Hepatocyte (in vitro differentiated cells): ENCODE data around the gene HECTD2.

Experiments
- EZH2 ChIP-seq: fragments of 200-600 bp; sonication (generic); IDR thresholded peaks from 2 replicates; pipeline ENCODE4 v1.6.1; 2016; ENCODE audit warnings: antibody characterized with exemption, mild to moderate bottlenecking, borderline replicate concordance
- TF ChIP-seq, protein P1 (sequence below): fragments of 200-600 bp; sonication (generic); IDR thresholded peaks from 2 replicates; pipeline ENCODE4 v1.5.1; 2016; ENCODE audit warnings: antibody characterized with exemption, mild to moderate bottlenecking; ENCODE audit not compliant: poor library complexity

DNA sequence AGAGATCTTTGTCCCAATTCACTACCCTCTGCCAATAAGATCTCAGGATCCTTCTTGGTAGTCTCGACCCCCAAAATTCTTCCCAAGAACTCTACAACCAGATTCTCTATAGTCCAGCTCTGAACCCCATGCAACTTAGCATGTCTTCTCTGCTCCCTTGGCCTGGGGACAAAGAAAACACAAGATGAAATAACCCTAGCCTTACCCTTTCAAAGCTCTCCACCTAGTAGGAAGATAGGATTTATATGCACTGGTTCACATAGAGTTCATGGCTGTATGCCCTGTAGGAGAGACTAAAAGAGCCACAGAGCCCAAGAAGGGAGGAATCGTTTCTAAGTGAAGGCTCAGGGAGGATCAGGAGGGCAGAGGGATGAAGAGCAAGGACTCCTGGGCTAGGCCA is 126.6 kb downstream of the HECTD2 start:
- TF ChIP-seq, protein P1, sequence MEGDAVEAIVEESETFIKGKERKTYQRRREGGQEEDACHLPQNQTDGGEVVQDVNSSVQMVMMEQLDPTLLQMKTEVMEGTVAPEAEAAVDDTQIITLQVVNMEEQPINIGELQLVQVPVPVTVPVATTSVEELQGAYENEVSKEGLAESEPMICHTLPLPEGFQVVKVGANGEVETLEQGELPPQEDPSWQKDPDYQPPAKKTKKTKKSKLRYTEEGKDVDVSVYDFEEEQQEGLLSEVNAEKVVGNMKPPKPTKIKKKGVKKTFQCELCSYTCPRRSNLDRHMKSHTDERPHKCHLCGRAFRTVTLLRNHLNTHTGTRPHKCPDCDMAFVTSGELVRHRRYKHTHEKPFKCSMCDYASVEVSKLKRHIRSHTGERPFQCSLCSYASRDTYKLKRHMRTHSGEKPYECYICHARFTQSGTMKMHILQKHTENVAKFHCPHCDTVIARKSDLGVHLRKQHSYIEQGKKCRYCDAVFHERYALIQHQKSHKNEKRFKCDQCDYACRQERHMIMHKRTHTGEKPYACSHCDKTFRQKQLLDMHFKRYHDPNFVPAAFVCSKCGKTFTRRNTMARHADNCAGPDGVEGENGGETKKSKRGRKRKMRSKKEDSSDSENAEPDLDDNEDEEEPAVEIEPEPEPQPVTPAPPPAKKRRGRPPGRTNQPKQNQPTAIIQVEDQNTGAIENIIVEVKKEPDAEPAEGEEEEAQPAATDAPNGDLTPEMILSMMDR, result no peak
- TF ChIP-seq EZH2, result no peak
